ENCODE results near the gene HSP90AB1. TPM values are rescaled to one million over a fixed set of nuclear protein-coding genes. Genes with fewer than 3 reads are reported as not detected.
A peak's percentile ranks its signal among the peaks of the same experiment; 100 is the strongest.

The HSP90AB1 gene
- polyA plus RNA-seq, 3 donors, result 119 to 242 (median 145) TPM

DNA sequence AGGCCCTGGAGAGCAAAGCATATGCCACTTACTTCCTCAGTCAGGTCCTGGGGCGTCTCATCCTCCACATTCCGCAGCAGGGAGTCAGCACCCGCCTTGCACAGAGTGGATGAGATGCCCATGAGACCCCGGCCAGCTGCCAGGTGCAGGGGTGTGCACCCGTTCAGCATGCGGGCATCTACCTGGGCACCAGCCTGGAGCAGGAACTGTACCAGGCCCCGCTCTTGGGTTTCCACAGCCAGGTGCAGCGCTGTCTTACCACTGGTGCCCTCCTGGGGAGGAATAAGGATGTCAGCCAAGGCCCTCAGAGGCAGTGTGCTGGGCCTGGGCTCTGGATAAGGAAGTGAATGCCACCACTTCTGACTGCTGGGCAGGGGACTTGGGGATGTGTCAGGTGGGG is 13.1 kb downstream of the HSP90AB1 start:
- Mint-ChIP-seq H3K4me3 (peak overlapping the region in 1 of 2 donors; percentile 41), H3K36me3 (peaks cover 52 to 64% of the 10 kb centered on the region in 2 donors), H3K27me3 (ENCODE audit: low read depth in 3 of 3) (peaks cover 0 to 9% (median 2%) of the 10 kb centered on the region in 3 donors), H3K27ac (peak overlapping the region in 2 of 7 donors; percentile 45 to 52), H3K9me3 (no peaks in the 10 kb centered on the region), H3K4me1 (peaks cover 75% of the 10 kb centered on the region)
- H2AFZ ChIP-seq (ENCODE audit: insufficient read depth, low read depth, low read length, poor library complexity, severe bottlenecking), result no peak overlapping the region
- peaks cover 48 to 76% of the 10 kb centered on the region in 2 donors for H3K4me1 ChIP-seq (ENCODE audit: control insufficient read depth in 1 of 2, insufficient read depth in 2 of 2, low read length in 2 of 2)
- intact Hi-C loops (cut with micrococcal nuclease), result loop anchor here in 1 of 2 donors (10.0 kb wide), 1 partner anchor 465 kb away; no protein-coding TSS in a partner anchor
- H3K9ac ChIP-seq (ENCODE audit: insufficient read depth, low read length, poor library complexity, severe bottlenecking), result no peak overlapping the region
- no peaks in the 10 kb centered on the region for H3K27me3 ChIP-seq (ENCODE audit: control insufficient read depth in 2 of 2, insufficient read depth in 2 of 2, low read length in 2 of 2)
- peaks cover 53% of the 10 kb centered on the region for H3K79me2 ChIP-seq (ENCODE audit: insufficient read depth, low read length)
- H3K36me3 ChIP-seq (replicated peaks in 1 of 2; ENCODE audit: control insufficient read depth in 1 of 2, insufficient read depth in 2 of 2, low read length in 2 of 2), result peaks cover 48 to 60% of the 10 kb centered on the region in 2 donors
- no peak overlapping the region for H3K27ac ChIP-seq (ENCODE audit: low read depth in 1 of 2, low read length in 2 of 2)
- no peak overlapping the region for H3K4me2 ChIP-seq (replicated peaks; ENCODE audit: extremely low read depth, low read length, poor library complexity, severe bottlenecking)
- peaks cover 97% of the 10 kb centered on the region for H4K20me1 ChIP-seq (ENCODE audit: insufficient read depth, low read length)
- DNase-seq, result no peak
- H3K9me3 ChIP-seq (replicated peaks in 1 of 2; ENCODE audit: control insufficient read depth in 1 of 2, insufficient read depth in 1 of 2, low read length in 2 of 2), result no peaks in the 10 kb centered on the region
- H3K4me3 ChIP-seq (replicated peaks in 1 of 3; ENCODE audit: low read depth in 2 of 3, low read length in 3 of 3), result no peak overlapping the region
- TF ChIP-seq, protein P1, sequence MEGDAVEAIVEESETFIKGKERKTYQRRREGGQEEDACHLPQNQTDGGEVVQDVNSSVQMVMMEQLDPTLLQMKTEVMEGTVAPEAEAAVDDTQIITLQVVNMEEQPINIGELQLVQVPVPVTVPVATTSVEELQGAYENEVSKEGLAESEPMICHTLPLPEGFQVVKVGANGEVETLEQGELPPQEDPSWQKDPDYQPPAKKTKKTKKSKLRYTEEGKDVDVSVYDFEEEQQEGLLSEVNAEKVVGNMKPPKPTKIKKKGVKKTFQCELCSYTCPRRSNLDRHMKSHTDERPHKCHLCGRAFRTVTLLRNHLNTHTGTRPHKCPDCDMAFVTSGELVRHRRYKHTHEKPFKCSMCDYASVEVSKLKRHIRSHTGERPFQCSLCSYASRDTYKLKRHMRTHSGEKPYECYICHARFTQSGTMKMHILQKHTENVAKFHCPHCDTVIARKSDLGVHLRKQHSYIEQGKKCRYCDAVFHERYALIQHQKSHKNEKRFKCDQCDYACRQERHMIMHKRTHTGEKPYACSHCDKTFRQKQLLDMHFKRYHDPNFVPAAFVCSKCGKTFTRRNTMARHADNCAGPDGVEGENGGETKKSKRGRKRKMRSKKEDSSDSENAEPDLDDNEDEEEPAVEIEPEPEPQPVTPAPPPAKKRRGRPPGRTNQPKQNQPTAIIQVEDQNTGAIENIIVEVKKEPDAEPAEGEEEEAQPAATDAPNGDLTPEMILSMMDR (IDR thresholded peaks at IDR 0.05), result no peak
- WGBS (ENCODE audit: insufficient coverage), result 95% methylated on average over 8 of the region's 8 CpGs

DNA sequence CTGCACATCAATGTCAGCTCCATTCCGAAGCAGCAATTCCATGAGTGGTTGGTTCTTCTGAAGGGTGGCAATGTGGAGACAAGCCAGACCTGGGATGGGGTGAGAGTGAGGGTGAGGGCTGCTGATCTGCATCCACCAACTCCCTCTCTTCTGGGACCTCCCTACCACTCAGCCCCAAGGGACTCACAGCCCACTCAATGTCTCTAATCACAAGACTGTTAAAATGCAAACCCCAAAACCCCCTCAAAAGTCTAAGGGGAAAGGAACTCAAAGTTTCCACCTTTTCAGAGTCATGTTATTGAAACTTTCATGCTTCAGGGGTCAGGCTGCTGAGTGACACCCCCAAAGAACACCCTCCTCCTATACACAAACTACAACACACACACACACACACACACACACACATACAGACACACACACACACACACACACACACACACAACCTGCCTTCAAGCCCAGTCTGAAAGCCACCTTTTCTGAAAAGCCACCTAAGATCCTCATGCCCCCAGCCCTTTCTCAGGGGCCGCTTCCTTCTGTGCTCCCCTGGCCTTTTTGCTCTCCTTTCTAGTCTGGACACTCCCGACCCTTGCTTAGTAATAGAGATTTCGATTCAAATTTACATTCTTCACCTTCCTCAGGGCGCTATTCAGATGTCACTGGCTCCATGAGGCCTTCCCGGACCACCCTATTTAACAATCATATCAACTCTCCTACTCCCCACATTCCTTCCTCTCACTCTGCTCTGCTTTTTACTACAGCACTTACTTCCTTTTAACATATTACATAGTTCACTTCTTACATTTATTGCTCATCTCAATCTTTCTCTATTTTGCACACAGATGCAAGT is 13.8 kb downstream of the HSP90AB1 start:
- Mint-ChIP-seq H3K4me3 (no peak overlapping the region), H3K27ac (peak overlapping the region in 3 of 7 donors; percentile 52 to 80 (median 64)), H3K36me3 (peaks cover 45 to 57% of the 10 kb centered on the region in 2 donors), H3K27me3 (ENCODE audit: low read depth in 3 of 3) (peaks cover 0 to 9% (median 2%) of the 10 kb centered on the region in 3 donors), H3K4me1 (peaks cover 72% of the 10 kb centered on the region), H3K9me3 (no peaks in the 10 kb centered on the region)
- Histone ChIP-seq H4K20me1 (ENCODE audit: insufficient read depth, low read length) (peaks cover 93% of the 10 kb centered on the region), H3K4me1 (ENCODE audit: control insufficient read depth in 1 of 2, insufficient read depth in 2 of 2, low read length in 2 of 2) (peaks cover 49 to 77% of the 10 kb centered on the region in 2 donors), H3K9ac (ENCODE audit: insufficient read depth, low read length, poor library complexity, severe bottlenecking) (no peak overlapping the region), H3K36me3 (replicated peaks in 1 of 2; ENCODE audit: control insufficient read depth in 1 of 2, insufficient read depth in 2 of 2, low read length in 2 of 2) (peaks cover 44 to 53% of the 10 kb centered on the region in 2 donors), H2AFZ (ENCODE audit: insufficient read depth, low read depth, low read length, poor library complexity, severe bottlenecking) (no peak overlapping the region), H3K27me3 (ENCODE audit: control insufficient read depth in 2 of 2, insufficient read depth in 2 of 2, low read length in 2 of 2) (no peaks in the 10 kb centered on the region), H3K79me2 (ENCODE audit: insufficient read depth, low read length) (peaks cover 57% of the 10 kb centered on the region), H3K9me3 (replicated peaks in 1 of 2; ENCODE audit: control insufficient read depth in 1 of 2, insufficient read depth in 1 of 2, low read length in 2 of 2) (no peaks in the 10 kb centered on the region), H3K27ac (ENCODE audit: low read depth in 1 of 2, low read length in 2 of 2) (no peak overlapping the region), H3K4me2 (replicated peaks; ENCODE audit: extremely low read depth, low read length, poor library complexity, severe bottlenecking) (no peak overlapping the region), H3K4me3 (replicated peaks in 1 of 3; ENCODE audit: low read depth in 2 of 3, low read length in 3 of 3) (no peak overlapping the region)
- no peak for DNase-seq
- WGBS (ENCODE audit: insufficient coverage), result 93% methylated on average over 4 of the region's 6 CpGs
- intact Hi-C loops (cut with micrococcal nuclease), result loop anchor here in 1 of 2 donors (10.0 kb wide), 1 partner anchor 466 kb away; no protein-coding TSS in a partner anchor
- TF ChIP-seq, protein P1 (IDR thresholded peaks at IDR 0.05), result no peak

All from CD14-positive monocyte (primary cell).